ENCODE measurements around the gene ARFRP1. TPM values are rescaled to one million over a fixed set of nuclear protein-coding genes. Genes with fewer than 3 reads are reported as not detected.

Gene ARFRP1
- total RNA-seq, 1 donor from 2014 or later = 45.3 TPM

GRCh38 chr20:63680857-63681608 is 26.7 kb downstream of the ARFRP1 start:
- peaks cover 10% of the 10 kb centered on the region for H3K36me3 Mint-ChIP-seq
- no peak for DNase-seq (ENCODE audit: low spot score in 2 of 2, unreplicated experiment in 2 of 2)
- H3K4me1 Mint-ChIP-seq = no peaks in the 10 kb centered on the region
- no peak overlapping the region for H3K27ac Mint-ChIP-seq
- no peak overlapping the region for H3K4me3 Mint-ChIP-seq
- no peaks in the 10 kb centered on the region for H3K9me3 Mint-ChIP-seq
- TF ChIP-seq CTCF (IDR thresholded peaks at IDR 0.05; ENCODE audit: unreplicated experiment) = no peak
- no peaks in the 10 kb centered on the region for H3K27me3 Mint-ChIP-seq (ENCODE audit: low read depth)

GRCh38 chr20:63680427-63680826 is 27.3 kb downstream of the ARFRP1 start:
- Mint-ChIP-seq H3K27ac (no peak overlapping the region), H3K27me3 (ENCODE audit: low read depth) (no peaks in the 10 kb centered on the region), H3K4me1 (no peaks in the 10 kb centered on the region), H3K9me3 (no peaks in the 10 kb centered on the region), H3K36me3 (peaks cover 14% of the 10 kb centered on the region), H3K4me3 (no peak overlapping the region)
- no peak for DNase-seq (ENCODE audit: low spot score in 2 of 2, unreplicated experiment in 2 of 2)
- TF ChIP-seq CTCF (IDR thresholded peaks at IDR 0.05; ENCODE audit: unreplicated experiment) = no peak

GRCh38 chr20:63679799-63680305 is 27.9 kb downstream of the ARFRP1 start:
- no peaks in the 10 kb centered on the region for H3K4me1 Mint-ChIP-seq
- DNase-seq (ENCODE audit: low spot score in 2 of 2, unreplicated experiment in 2 of 2) = no peak
- H3K4me3 Mint-ChIP-seq = no peak overlapping the region
- H3K9me3 Mint-ChIP-seq = no peaks in the 10 kb centered on the region
- H3K27ac Mint-ChIP-seq = no peak overlapping the region
- H3K36me3 Mint-ChIP-seq = peaks cover 14% of the 10 kb centered on the region
- H3K27me3 Mint-ChIP-seq (ENCODE audit: low read depth) = no peaks in the 10 kb centered on the region
- no peak for TF ChIP-seq CTCF (IDR thresholded peaks at IDR 0.05; ENCODE audit: unreplicated experiment)

GRCh38 chr20:63678667-63679465 is 28.9 kb downstream of the ARFRP1 start:
- Mint-ChIP-seq H3K27me3 (ENCODE audit: low read depth) (no peaks in the 10 kb centered on the region), H3K4me3 (no peak overlapping the region), H3K27ac (no peak overlapping the region), H3K9me3 (no peaks in the 10 kb centered on the region), H3K4me1 (no peaks in the 10 kb centered on the region), H3K36me3 (peaks cover 14% of the 10 kb centered on the region)
- no peak for TF ChIP-seq CTCF (IDR thresholded peaks at IDR 0.05; ENCODE audit: unreplicated experiment)
- no peak for DNase-seq (ENCODE audit: low spot score in 2 of 2, unreplicated experiment in 2 of 2)

GRCh38 chr20:63678071-63678470 is 29.7 kb downstream of the ARFRP1 start:
- H3K36me3 Mint-ChIP-seq = peaks cover 16% of the 10 kb centered on the region
- no peaks in the 10 kb centered on the region for H3K4me1 Mint-ChIP-seq
- no peak for TF ChIP-seq CTCF (IDR thresholded peaks at IDR 0.05; ENCODE audit: unreplicated experiment)
- H3K4me3 Mint-ChIP-seq = no peak overlapping the region
- H3K27ac Mint-ChIP-seq = no peak overlapping the region
- no peak for DNase-seq (ENCODE audit: low spot score in 2 of 2, unreplicated experiment in 2 of 2)
- no peaks in the 10 kb centered on the region for H3K9me3 Mint-ChIP-seq
- no peaks in the 10 kb centered on the region for H3K27me3 Mint-ChIP-seq (ENCODE audit: low read depth)

All from mesothelial cell of epicardium (in vitro differentiated cells).